Prostate gland (tissue), 1 donor: ENCODE data around the gene MAD1L1.

Experiments
- POLR2A ChIP-seq: fragments of 450-650 bp; IDR thresholded peaks from one replicate; pipeline ENCODE4 v1.6.1; 2016; ENCODE audit warnings: antibody characterized with exemption, mild to moderate bottlenecking
- POLR2AphosphoS5 ChIP-seq: sonication (generic); formaldehyde crosslinking; IDR thresholded peaks from one replicate; pipeline ENCODE4 v1.6.1; 2017; ENCODE audit warnings: antibody characterized with exemption

- TF ChIP-seq POLR2AphosphoS5, result no peak
- no peak for TF ChIP-seq POLR2A
These were observed 290.4 kb downstream of the MAD1L1 start for GRCh38 chr7:1942243-1942940.
